GM23338 (cell line): ENCODE measurements around the gene COLQ. TPM values are rescaled to one million over a fixed set of nuclear protein-coding genes. Genes with fewer than 3 reads are reported as not detected.

Source experiments
- ATAC-seq: fragments of 200-7000 bp; cut with Tn5 transposase; 3 replicates; pipeline ENCODE4 v1.9.1; 2020
- DNase-seq: peaks from one replicate; pipeline ENCODE4 v3.0.0-alpha.2; 2015; ENCODE audit warnings: low spot score
- H2AFZ ChIP-seq: fragments of 200-600 bp; sonication (generic); 2 replicates; pipeline ENCODE4 v1.8.0; 2016; ENCODE audit warnings: antibody characterized with exemption, mild to moderate bottlenecking, moderate library complexity
- H3F3A ChIP-seq: fragments of 200-600 bp; sonication (generic); replicated peaks from 2 replicates; pipeline ENCODE4 v1.8.0; 2017; ENCODE audit warnings: antibody characterized with exemption, mixed run types, low read depth
- H3K27ac ChIP-seq: fragments of 200-600 bp; sonication (generic); 2 replicates; pipeline ENCODE4 v1.6.1; 2016; ENCODE audit warnings: low read depth
- H3K27me3 ChIP-seq: fragments of 200-600 bp; sonication (generic); 2 replicates; pipeline ENCODE4 v1.8.0; 2016; ENCODE audit warnings: mild to moderate bottlenecking, mixed run types, moderate library complexity; ENCODE audit not compliant: insufficient read depth
- H3K36me3 ChIP-seq: fragments of 200-600 bp; sonication (generic); 2 replicates; pipeline ENCODE4 v1.8.0; 2016; ENCODE audit warnings: mild to moderate bottlenecking; ENCODE audit not compliant: insufficient read depth
- H3K4me1 ChIP-seq: fragments of 200-600 bp; sonication (generic); 2 replicates; pipeline ENCODE4 v1.8.0; 2016; ENCODE audit warnings: mild to moderate bottlenecking, moderate library complexity; ENCODE audit not compliant: insufficient read depth
- H3K4me2 ChIP-seq: fragments of 200-600 bp; sonication (generic); 2 replicates; pipeline ENCODE4 v1.7.1; 2017; ENCODE audit warnings: mixed run types
- H3K4me3 ChIP-seq: fragments of 200-600 bp; sonication (generic); 2 replicates; pipeline ENCODE4 v1.6.1; 2016; ENCODE audit warnings: mixed run types
- H3K79me2 ChIP-seq: fragments of 200-600 bp; sonication (generic); replicated peaks from 2 replicates; pipeline ENCODE4 v1.8.0; 2017; ENCODE audit warnings: mild to moderate bottlenecking; ENCODE audit not compliant: insufficient read depth
- H3K9me2 ChIP-seq: fragments of 200-600 bp; sonication (generic); 2 replicates; pipeline ENCODE4 v1.8.0; 2017; ENCODE audit not compliant: insufficient read depth
- H4K20me1 ChIP-seq: fragments of 200-600 bp; sonication (generic); replicated peaks from 2 replicates; pipeline ENCODE4 v1.8.0; 2017; ENCODE audit warnings: mild to moderate bottlenecking; ENCODE audit not compliant: insufficient read depth
- H3K27ac Mint-ChIP-seq: 2 replicates; pipeline ENCODE4 v1.8.0; 2020; ENCODE audit warnings: inconsistent platforms, mild to moderate bottlenecking, moderate library complexity, mixed read lengths
- H3K27me3 Mint-ChIP-seq: 3 replicates; pipeline ENCODE4 v1.8.0; 2022; ENCODE audit warnings: low read depth, mild to moderate bottlenecking, moderate library complexity, mixed read lengths, inconsistent platforms; ENCODE audit not compliant: insufficient read depth, poor library complexity
- H3K36me3 Mint-ChIP-seq: 3 replicates; pipeline ENCODE4 v1.8.0; 2021; ENCODE audit warnings: low read depth, mild to moderate bottlenecking, inconsistent platforms, moderate library complexity, mixed read lengths
- H3K4me1 Mint-ChIP-seq: 3 replicates; pipeline ENCODE4 v1.8.0; 2020; ENCODE audit warnings: mild to moderate bottlenecking, inconsistent platforms, mixed read lengths
- H3K4me3 Mint-ChIP-seq: 3 replicates; pipeline ENCODE4 v1.8.0; 2021; ENCODE audit warnings: moderate library complexity, mild to moderate bottlenecking, inconsistent platforms, mixed read lengths
- H3K9me3 Mint-ChIP-seq: 3 replicates; pipeline ENCODE4 v1.8.0; 2020; ENCODE audit warnings: moderate library complexity, mild to moderate bottlenecking, inconsistent platforms, mixed read lengths
- CREB1 ChIP-seq: fragments of 250-450 bp; sonication (Bioruptor Pico); IDR thresholded peaks from 2 replicates; pipeline ENCODE4 v1.5.0; 2020; ENCODE audit warnings: low read depth, mild to moderate bottlenecking, moderate library complexity
- CTCF ChIP-seq, 2 experiments: fragments of 200-600 bp in 1 of 2; sonication (generic) in 1 of 2; conservative IDR thresholded peaks; 2 replicates each; pipeline versions ENCODE4 v1.5.1 to v1.6.1; 2016 to 2017; ENCODE audit warnings: antibody characterized with exemption in 2 of 2, low read depth in 2 of 2, mild to moderate bottlenecking in 2 of 2, moderate library complexity in 1 of 2
- EZH2 ChIP-seq: fragments of 200-600 bp; sonication (generic); IDR thresholded peaks from one replicate; pipeline ENCODE4 v1.8.0; 2017; ENCODE audit warnings: antibody characterized with exemption, mild to moderate bottlenecking, low read depth; ENCODE audit not compliant: unreplicated experiment
- EZH2phosphoT487 ChIP-seq: fragments of 200-600 bp; sonication (generic); IDR thresholded peaks from one replicate; pipeline ENCODE4 v1.8.1; 2018; ENCODE audit warnings: antibody characterized with exemption; ENCODE audit not compliant: unreplicated experiment
- JUNB ChIP-seq: IDR thresholded peaks from one replicate; pipeline ENCODE4 v1.6.1; 2016; ENCODE audit warnings: antibody characterized with exemption; ENCODE audit not compliant: unreplicated experiment
- POLR2AphosphoS5 ChIP-seq: IDR thresholded peaks from 2 replicates; pipeline ENCODE4 v1.6.1; 2016; ENCODE audit warnings: antibody characterized with exemption, low read depth
- REST ChIP-seq: IDR thresholded peaks from one replicate; pipeline ENCODE4 v1.6.1; 2018; ENCODE audit warnings: antibody characterized with exemption; ENCODE audit not compliant: unreplicated experiment
- STAT1 ChIP-seq: IDR thresholded peaks from one replicate; pipeline ENCODE4 v1.6.1; 2016; ENCODE audit warnings: antibody characterized with exemption; ENCODE audit not compliant: unreplicated experiment
- ZNF331 ChIP-seq: fragments of 250-450 bp; sonication (Bioruptor Pico); IDR thresholded peaks from 2 replicates; pipeline ENCODE4 v1.5.0; 2020; ENCODE audit warnings: low read depth, mild to moderate bottlenecking, moderate library complexity
- polyA plus RNA-seq: library from polyadenylated mRNA; unstranded; fragments of >200 nt; fragmentation: Nextera tagmentation; extraction: Ambion mirVana; gene quantifications from 2 replicates; pipeline ENCODE4 v1.2.1, GENCODE V29; 2016
- total RNA-seq: library from RNA; depleted of rRNA; stranded (reverse); fragments of >200 nt; shearing (Covaris generic); gene quantifications from 2 replicates; pipeline ENCODE4 v1.2.3, GENCODE V29; 2014

COLQ gene
- total and polyA plus RNA-seq, 2 experiments from 2014 or later: 0.78 to 2.0 TPM

- no peak for TF ChIP-seq EZH2
- TF ChIP-seq POLR2AphosphoS5: no peak
- no peak for TF ChIP-seq EZH2phosphoT487
- no peak for TF ChIP-seq JUNB
- TF ChIP-seq CREB1 (CRISPR knock-in tag): no peak
- TF ChIP-seq STAT1: no peak
- no peak for TF ChIP-seq CTCF (conservative IDR thresholded peaks at IDR 0.05; ENCODE audit: low read depth in 2 of 2)
These were observed 9.3 kb downstream of the COLQ start (continued) for GRCh38 chr3:15512166-15512565.

GRCh38 chr3:15511156-15511555 lies 10.3 kb downstream of the COLQ start:
- Histone ChIP-seq H3K27me3 (no peaks in the 10 kb centered on the region), H3K9me2 (no peaks in the 10 kb centered on the region), H2AFZ (no peak overlapping the region), H3K4me2 (no peak overlapping the region), H3K4me1 (no peaks in the 10 kb centered on the region), H3F3A (no peaks in the 10 kb centered on the region), H3K79me2 (no peaks in the 10 kb centered on the region), H3K4me3 (no peak overlapping the region), H4K20me1 (no peaks in the 10 kb centered on the region), H3K27ac (no peak overlapping the region), H3K36me3 (no peaks in the 10 kb centered on the region)
- Mint-ChIP-seq H3K27me3 (peaks cover 3% of the 10 kb centered on the region), H3K36me3 (no peaks in the 10 kb centered on the region), H3K4me1 (no peaks in the 10 kb centered on the region), H3K27ac (no peak overlapping the region), H3K9me3 (no peaks in the 10 kb centered on the region), H3K4me3 (no peak overlapping the region)
- no peak for TF ChIP-seq REST
- no peak for TF ChIP-seq POLR2AphosphoS5
- TF ChIP-seq STAT1: no peak
- no peak for TF ChIP-seq ZNF331 (CRISPR knock-in tag)
- no peak for TF ChIP-seq CREB1 (CRISPR knock-in tag)
- DNase-seq (no peak), ATAC-seq (no peak)
